Measurements from ENCODE around the gene UCMA. TPM values are rescaled to one million over a fixed set of nuclear protein-coding genes. Genes with fewer than 3 reads are reported as not detected.
A peak's percentile ranks its signal among the peaks of the same experiment; 100 is the strongest.

Gene UCMA
- total RNA-seq, 1 experiment from 2014 or later = 0.63 TPM

- DNase-seq = no peak
- no peak overlapping the region for H3K27ac ChIP-seq (ENCODE audit: low read length)
- H3K9ac ChIP-seq (ENCODE audit: low read length) = no peak overlapping the region
- H3K9me2 ChIP-seq (replicated peaks; ENCODE audit: insufficient read depth, low read length) = no peaks in the 10 kb centered on the region
- H3K4me3 ChIP-seq (ENCODE audit: low read length) = no peak overlapping the region
- no peak overlapping the region for H2AFZ ChIP-seq (ENCODE audit: low read length)
- no peak overlapping the region for H3K4me2 ChIP-seq (ENCODE audit: low read depth, low read length, poor library complexity, severe bottlenecking)
- H3K9me3 ChIP-seq (ENCODE audit: low read length) = no peaks in the 10 kb centered on the region
- H3K79me2 ChIP-seq (ENCODE audit: low read length) = no peaks in the 10 kb centered on the region
- no peaks in the 10 kb centered on the region for H3K27me3 ChIP-seq (ENCODE audit: low read length)
- H3K4me1 ChIP-seq (ENCODE audit: low read length) = peaks cover 7% of the 10 kb centered on the region
- no peaks in the 10 kb centered on the region for H3K36me3 ChIP-seq (ENCODE audit: insufficient read depth, low read length)
- no peaks in the 10 kb centered on the region for H4K20me1 ChIP-seq (ENCODE audit: insufficient read depth, low read depth, low read length)
These were observed 7.1 kb downstream of the UCMA start for GRCh38 chr10:13227031-13227430.

DNA sequence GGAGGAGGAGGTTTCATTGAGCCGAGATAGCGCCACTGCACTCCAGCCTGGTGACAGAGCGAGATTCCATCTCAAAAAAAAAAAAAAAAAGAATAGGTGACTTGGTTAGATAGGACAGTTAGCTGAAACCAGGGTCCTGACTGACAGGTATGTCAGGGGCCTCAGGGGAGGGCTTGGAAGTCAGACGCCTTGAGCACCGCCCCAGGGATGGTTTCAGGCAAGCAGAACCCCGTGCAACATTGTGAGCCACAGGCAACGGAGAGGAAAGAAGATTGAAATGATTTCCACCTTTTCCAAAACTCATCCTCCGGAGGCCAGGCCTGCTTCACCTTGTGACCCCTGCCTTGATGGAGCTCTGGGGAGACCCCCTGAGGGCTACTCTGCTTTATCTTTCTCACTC is 8.6 kb downstream of the UCMA start:
- DNase-seq = no peak
- no peak overlapping the region for H3K4me3 ChIP-seq (ENCODE audit: low read length)
- no peak overlapping the region for H3K9ac ChIP-seq (ENCODE audit: low read length)
- H3K4me2 ChIP-seq (ENCODE audit: low read depth, low read length, poor library complexity, severe bottlenecking) = no peak overlapping the region
- no peaks in the 10 kb centered on the region for H3K9me2 ChIP-seq (replicated peaks; ENCODE audit: insufficient read depth, low read length)
- H3K36me3 ChIP-seq (ENCODE audit: insufficient read depth, low read length) = no peaks in the 10 kb centered on the region
- no peak overlapping the region for H3K27ac ChIP-seq (ENCODE audit: low read length)
- H3K79me2 ChIP-seq (ENCODE audit: low read length) = no peaks in the 10 kb centered on the region
- no peaks in the 10 kb centered on the region for H3K9me3 ChIP-seq (ENCODE audit: low read length)
- no peak overlapping the region for H2AFZ ChIP-seq (ENCODE audit: low read length)
- H3K4me1 ChIP-seq (ENCODE audit: low read length) = peaks cover 7% of the 10 kb centered on the region
- H4K20me1 ChIP-seq (ENCODE audit: insufficient read depth, low read depth, low read length) = no peaks in the 10 kb centered on the region
- no peaks in the 10 kb centered on the region for H3K27me3 ChIP-seq (ENCODE audit: low read length)

DNA sequence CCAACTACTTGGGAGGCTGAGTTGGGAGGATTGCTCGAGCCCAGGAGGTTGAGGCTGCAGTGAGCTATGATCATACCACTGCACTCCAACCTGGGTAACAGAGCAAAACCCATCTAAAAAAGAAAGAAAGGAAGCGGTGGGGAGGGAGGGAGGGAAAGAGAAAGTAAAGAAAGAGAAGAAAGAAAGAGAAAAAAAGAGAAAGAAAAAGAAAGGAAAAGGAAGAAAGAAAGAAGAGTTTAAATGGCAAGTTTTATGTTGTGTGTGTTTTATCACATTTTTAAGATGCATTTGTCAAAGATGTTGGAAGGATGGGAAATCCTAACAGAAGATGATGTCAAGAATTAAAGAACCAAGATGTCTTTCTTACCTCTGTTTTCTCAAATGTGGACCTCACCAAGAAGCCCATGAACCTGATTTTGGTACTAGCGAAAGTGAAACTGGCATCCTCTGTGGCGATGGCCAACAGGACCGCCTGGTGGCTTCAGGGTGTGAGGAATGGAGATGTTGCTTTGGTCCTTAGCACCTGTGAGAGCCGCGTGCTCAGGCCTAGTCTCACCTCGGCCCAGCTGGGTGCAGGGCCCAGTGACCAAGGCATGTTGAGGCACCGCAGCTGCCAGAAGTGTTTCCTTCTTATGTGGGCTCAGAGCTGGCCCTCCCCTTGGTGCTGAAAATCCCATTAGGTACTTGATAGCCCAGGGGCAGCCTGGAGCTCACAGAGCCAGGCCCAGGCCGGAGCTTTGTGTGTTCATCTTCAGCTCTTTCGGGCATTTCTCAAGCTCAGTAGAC is 9.8 kb downstream of the UCMA start:
- Histone ChIP-seq H4K20me1 (ENCODE audit: insufficient read depth, low read depth, low read length) (no peaks in the 10 kb centered on the region), H3K9me2 (replicated peaks; ENCODE audit: insufficient read depth, low read length) (no peaks in the 10 kb centered on the region), H3K4me2 (ENCODE audit: low read depth, low read length, poor library complexity, severe bottlenecking) (no peak overlapping the region), H3K4me3 (ENCODE audit: low read length) (no peak overlapping the region), H3K9me3 (ENCODE audit: low read length) (no peaks in the 10 kb centered on the region), H2AFZ (ENCODE audit: low read length) (no peak overlapping the region), H3K27ac (ENCODE audit: low read length) (no peak overlapping the region), H3K4me1 (ENCODE audit: low read length) (peaks cover 5% of the 10 kb centered on the region), H3K9ac (ENCODE audit: low read length) (no peak overlapping the region), H3K79me2 (ENCODE audit: low read length) (no peaks in the 10 kb centered on the region), H3K27me3 (ENCODE audit: low read length) (no peaks in the 10 kb centered on the region), H3K36me3 (ENCODE audit: insufficient read depth, low read length) (no peaks in the 10 kb centered on the region)
- no peak for DNase-seq

DNA sequence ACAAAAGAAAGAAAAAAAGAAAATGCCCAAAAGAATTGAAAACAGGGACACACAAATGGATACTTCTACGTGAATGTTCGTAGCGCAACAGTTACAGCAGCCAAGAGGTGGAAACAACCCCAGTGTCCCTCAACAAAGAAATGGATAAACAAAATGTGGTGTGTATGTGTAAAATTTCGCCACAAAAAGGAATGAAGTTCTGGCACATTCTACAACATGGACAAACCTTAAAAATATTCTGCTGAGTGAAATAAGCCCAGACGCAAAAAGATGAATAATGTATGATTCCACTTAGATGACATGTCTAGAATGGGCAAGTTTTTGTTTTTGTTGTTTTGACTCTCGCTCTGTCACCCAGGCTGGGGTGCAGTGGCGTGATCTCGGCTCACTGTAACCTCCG is 10.9 kb downstream of the UCMA start:
- H3K4me3 ChIP-seq (ENCODE audit: low read length) = no peak overlapping the region
- no peak overlapping the region for H3K9ac ChIP-seq (ENCODE audit: low read length)
- H3K27ac ChIP-seq (ENCODE audit: low read length) = no peak overlapping the region
- no peaks in the 10 kb centered on the region for H3K79me2 ChIP-seq (ENCODE audit: low read length)
- no peaks in the 10 kb centered on the region for H3K9me2 ChIP-seq (replicated peaks; ENCODE audit: insufficient read depth, low read length)
- no peaks in the 10 kb centered on the region for H3K36me3 ChIP-seq (ENCODE audit: insufficient read depth, low read length)
- no peaks in the 10 kb centered on the region for H3K9me3 ChIP-seq (ENCODE audit: low read length)
- H3K4me1 ChIP-seq (ENCODE audit: low read length) = 0 out of 2 replicates have a peak, but pooled peaks cover 5% of the 10 kb centered on the region
- H4K20me1 ChIP-seq (ENCODE audit: insufficient read depth, low read depth, low read length) = no peaks in the 10 kb centered on the region
- DNase-seq = peak; percentile 9
- no peak overlapping the region for H2AFZ ChIP-seq (ENCODE audit: low read length)
- H3K27me3 ChIP-seq (ENCODE audit: low read length) = no peaks in the 10 kb centered on the region
- no peak overlapping the region for H3K4me2 ChIP-seq (ENCODE audit: low read depth, low read length, poor library complexity, severe bottlenecking)

GRCh38 chr10:13222566-13222965 is 11.6 kb downstream of the UCMA start:
- Histone ChIP-seq H3K4me3 (ENCODE audit: low read length) (no peak overlapping the region), H2AFZ (ENCODE audit: low read length) (no peak overlapping the region), H4K20me1 (ENCODE audit: insufficient read depth, low read depth, low read length) (no peaks in the 10 kb centered on the region), H3K4me2 (ENCODE audit: low read depth, low read length, poor library complexity, severe bottlenecking) (no peak overlapping the region), H3K27me3 (ENCODE audit: low read length) (no peaks in the 10 kb centered on the region), H3K9me3 (ENCODE audit: low read length) (no peaks in the 10 kb centered on the region), H3K4me1 (ENCODE audit: low read length) (0 out of 2 replicates have a peak, but pooled peaks cover 5% of the 10 kb centered on the region), H3K79me2 (ENCODE audit: low read length) (no peaks in the 10 kb centered on the region), H3K9ac (ENCODE audit: low read length) (no peak overlapping the region), H3K27ac (ENCODE audit: low read length) (no peak overlapping the region), H3K36me3 (ENCODE audit: insufficient read depth, low read length) (no peaks in the 10 kb centered on the region), H3K9me2 (replicated peaks; ENCODE audit: insufficient read depth, low read length) (no peaks in the 10 kb centered on the region)
- peak; percentile 4 for DNase-seq

- no peak overlapping the region for H2AFZ ChIP-seq (ENCODE audit: low read length)
- no peaks in the 10 kb centered on the region for H3K36me3 ChIP-seq (ENCODE audit: insufficient read depth, low read length)
- no peak overlapping the region for H3K4me3 ChIP-seq (ENCODE audit: low read length)
- H3K79me2 ChIP-seq (ENCODE audit: low read length) = no peaks in the 10 kb centered on the region
- no peak overlapping the region for H3K27ac ChIP-seq (ENCODE audit: low read length)
- H3K4me1 ChIP-seq (ENCODE audit: low read length) = 0 out of 2 replicates have a peak, but pooled peaks cover 5% of the 10 kb centered on the region
- no peaks in the 10 kb centered on the region for H4K20me1 ChIP-seq (ENCODE audit: insufficient read depth, low read depth, low read length)
- no peaks in the 10 kb centered on the region for H3K9me3 ChIP-seq (ENCODE audit: low read length)
- peak; percentile 21 for DNase-seq
- H3K4me2 ChIP-seq (ENCODE audit: low read depth, low read length, poor library complexity, severe bottlenecking) = no peak overlapping the region
- H3K9me2 ChIP-seq (replicated peaks; ENCODE audit: insufficient read depth, low read length) = no peaks in the 10 kb centered on the region
- H3K9ac ChIP-seq (ENCODE audit: low read length) = no peak overlapping the region
- no peaks in the 10 kb centered on the region for H3K27me3 ChIP-seq (ENCODE audit: low read length)
These were observed 12.0 kb downstream of the UCMA start for GRCh38 chr10:13222151-13222550.

DNA sequence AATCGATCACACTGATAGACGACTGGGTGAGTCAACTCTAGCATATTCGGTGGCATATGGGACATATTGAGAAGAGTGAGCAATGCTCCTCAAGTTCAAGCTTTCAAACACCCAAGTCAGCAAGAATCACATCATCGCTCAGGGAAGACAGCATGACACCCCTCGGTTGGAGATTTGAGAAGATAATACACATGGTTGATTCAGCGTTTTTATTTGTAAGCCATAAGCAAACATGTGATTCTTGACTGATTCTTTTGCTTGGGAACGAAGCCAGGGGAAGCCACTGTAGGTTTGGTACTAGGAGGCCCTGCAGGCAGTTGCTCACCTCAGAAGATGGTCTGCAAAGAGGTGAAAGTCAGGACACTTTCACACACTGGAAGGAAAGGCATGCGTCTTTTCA is 12.6 kb downstream of the UCMA start:
- H3K9me3 ChIP-seq (ENCODE audit: low read length) = no peaks in the 10 kb centered on the region
- no peaks in the 10 kb centered on the region for H4K20me1 ChIP-seq (ENCODE audit: insufficient read depth, low read depth, low read length)
- H3K4me1 ChIP-seq (ENCODE audit: low read length) = 0 out of 2 replicates have a peak, but pooled peaks cover 5% of the 10 kb centered on the region
- H3K9ac ChIP-seq (ENCODE audit: low read length) = no peak overlapping the region
- H3K4me3 ChIP-seq (ENCODE audit: low read length) = no peak overlapping the region
- no peaks in the 10 kb centered on the region for H3K9me2 ChIP-seq (replicated peaks; ENCODE audit: insufficient read depth, low read length)
- no peak overlapping the region for H3K4me2 ChIP-seq (ENCODE audit: low read depth, low read length, poor library complexity, severe bottlenecking)
- H2AFZ ChIP-seq (ENCODE audit: low read length) = no peak overlapping the region
- DNase-seq = no peak
- H3K36me3 ChIP-seq (ENCODE audit: insufficient read depth, low read length) = no peaks in the 10 kb centered on the region
- H3K27me3 ChIP-seq (ENCODE audit: low read length) = no peaks in the 10 kb centered on the region
- H3K79me2 ChIP-seq (ENCODE audit: low read length) = no peaks in the 10 kb centered on the region
- H3K27ac ChIP-seq (ENCODE audit: low read length) = no peak overlapping the region

DNA sequence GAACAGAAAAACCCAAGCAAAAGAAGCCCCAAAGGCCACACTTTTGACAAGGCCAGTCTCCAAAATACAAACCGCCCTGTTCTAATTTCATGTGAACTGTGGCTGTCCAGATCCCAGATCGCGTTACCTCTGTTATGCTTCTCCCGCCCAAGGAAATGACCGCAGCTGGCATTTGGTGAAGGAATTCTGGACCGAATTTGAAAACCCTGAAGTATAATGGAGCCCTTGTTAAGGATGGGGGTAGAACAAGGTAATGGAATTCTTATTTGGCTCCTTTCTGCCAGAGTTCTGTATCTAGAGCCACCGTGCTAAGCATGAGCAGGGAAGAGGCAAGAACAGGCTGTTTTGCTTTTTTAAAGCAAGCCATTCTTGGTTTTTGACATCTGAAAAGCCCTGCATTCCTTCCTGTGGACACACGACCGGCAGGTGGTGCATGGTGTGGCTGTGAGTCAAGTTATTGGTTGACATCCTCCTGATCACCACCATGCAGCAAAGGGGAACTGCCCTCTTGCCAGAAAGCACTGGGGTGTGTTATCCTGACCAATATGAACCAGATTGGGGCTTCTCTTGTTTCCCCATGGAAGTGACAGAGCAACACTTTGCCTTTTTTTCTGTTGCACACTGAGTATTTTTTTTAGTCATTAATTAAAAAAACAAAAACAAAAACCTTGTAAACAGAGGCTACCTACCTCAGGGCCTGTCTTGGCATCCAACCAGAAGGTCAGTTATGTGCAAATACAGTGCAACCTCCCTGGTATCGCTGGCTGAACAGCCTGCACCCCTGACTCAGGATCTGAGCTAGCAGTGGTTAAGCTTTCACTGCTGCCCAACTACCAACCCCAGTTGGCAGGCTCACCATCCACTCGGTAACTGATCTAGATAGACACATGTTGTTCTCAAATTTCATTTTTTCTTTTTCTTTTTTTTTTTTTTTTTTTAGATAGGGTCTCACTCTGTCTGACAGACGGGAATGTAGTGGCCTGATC is 14.2 kb downstream of the UCMA start:
- Histone ChIP-seq H2AFZ (ENCODE audit: low read length) (no peak overlapping the region), H3K4me1 (ENCODE audit: low read length) (0 out of 2 replicates have a peak, but pooled peaks cover 5% of the 10 kb centered on the region), H3K79me2 (ENCODE audit: low read length) (no peaks in the 10 kb centered on the region)

More for the DNA sequence above, 14.2 kb downstream of the UCMA start:
- no peak overlapping the region for H3K4me3 ChIP-seq (ENCODE audit: low read length)
- H3K9ac ChIP-seq (ENCODE audit: low read length) = no peak overlapping the region
- H3K27me3 ChIP-seq (ENCODE audit: low read length) = no peaks in the 10 kb centered on the region
- H3K9me2 ChIP-seq (replicated peaks; ENCODE audit: insufficient read depth, low read length) = no peaks in the 10 kb centered on the region
- no peaks in the 10 kb centered on the region for H4K20me1 ChIP-seq (ENCODE audit: insufficient read depth, low read depth, low read length)
- no peaks in the 10 kb centered on the region for H3K9me3 ChIP-seq (ENCODE audit: low read length)
- H3K27ac ChIP-seq (ENCODE audit: low read length) = no peak overlapping the region
- no peaks in the 10 kb centered on the region for H3K36me3 ChIP-seq (ENCODE audit: insufficient read depth, low read length)
- peak; percentile 79 for DNase-seq
- H3K4me2 ChIP-seq (ENCODE audit: low read depth, low read length, poor library complexity, severe bottlenecking) = no peak overlapping the region

Measured in Karpas-422 (cell line).